ENCODE data around the gene TRIP12. TPM values are rescaled to one million over a fixed set of nuclear protein-coding genes. Genes with fewer than 3 reads are reported as not detected.
"Not testable (repeated sequence)": the region's sequence is repeated elsewhere in the genome, so short reads cannot be mapped to it uniquely, and the experiment has no call there.

TRIP12 gene
- total RNA-seq, 1 donor from 2014 or later = 191 TPM

DNA sequence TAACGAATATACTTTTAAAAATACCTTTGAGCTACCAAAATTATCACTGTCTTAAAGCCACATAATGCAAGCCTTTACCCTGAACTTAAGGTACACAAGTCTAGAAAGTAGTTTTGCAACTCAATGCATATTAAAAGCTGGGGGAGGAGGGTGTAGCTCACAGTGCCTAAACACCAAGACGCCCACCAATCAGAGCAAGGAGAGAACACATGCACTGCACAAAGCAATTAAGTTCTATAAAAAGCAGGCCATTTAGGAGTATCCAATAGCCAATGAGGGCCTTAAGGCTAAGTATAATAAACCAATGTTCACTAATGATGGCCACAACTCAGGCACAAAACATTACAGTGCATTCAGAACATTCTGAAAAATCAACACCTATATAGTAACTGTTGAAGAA, 16.2 kb downstream of the TRIP12 start:
- TF ChIP-seq, protein P1, sequence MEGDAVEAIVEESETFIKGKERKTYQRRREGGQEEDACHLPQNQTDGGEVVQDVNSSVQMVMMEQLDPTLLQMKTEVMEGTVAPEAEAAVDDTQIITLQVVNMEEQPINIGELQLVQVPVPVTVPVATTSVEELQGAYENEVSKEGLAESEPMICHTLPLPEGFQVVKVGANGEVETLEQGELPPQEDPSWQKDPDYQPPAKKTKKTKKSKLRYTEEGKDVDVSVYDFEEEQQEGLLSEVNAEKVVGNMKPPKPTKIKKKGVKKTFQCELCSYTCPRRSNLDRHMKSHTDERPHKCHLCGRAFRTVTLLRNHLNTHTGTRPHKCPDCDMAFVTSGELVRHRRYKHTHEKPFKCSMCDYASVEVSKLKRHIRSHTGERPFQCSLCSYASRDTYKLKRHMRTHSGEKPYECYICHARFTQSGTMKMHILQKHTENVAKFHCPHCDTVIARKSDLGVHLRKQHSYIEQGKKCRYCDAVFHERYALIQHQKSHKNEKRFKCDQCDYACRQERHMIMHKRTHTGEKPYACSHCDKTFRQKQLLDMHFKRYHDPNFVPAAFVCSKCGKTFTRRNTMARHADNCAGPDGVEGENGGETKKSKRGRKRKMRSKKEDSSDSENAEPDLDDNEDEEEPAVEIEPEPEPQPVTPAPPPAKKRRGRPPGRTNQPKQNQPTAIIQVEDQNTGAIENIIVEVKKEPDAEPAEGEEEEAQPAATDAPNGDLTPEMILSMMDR (conservative IDR thresholded peaks at IDR 0.05) = no peak
- H3K9me3 Mint-ChIP-seq = no peaks in the 10 kb centered on the region
- H3K36me3 Mint-ChIP-seq = peaks cover 25% of the 10 kb centered on the region
- H3K27me3 Mint-ChIP-seq = no peaks in the 10 kb centered on the region
- no peak overlapping the region for H3K27ac Mint-ChIP-seq
- H3K4me3 Mint-ChIP-seq = no peak overlapping the region
- H3K4me1 Mint-ChIP-seq (ENCODE audit: unreplicated experiment) = peaks cover 15% of the 10 kb centered on the region
- DNase-seq (ENCODE audit: extremely low spot score, unreplicated experiment) = no peak

DNA sequence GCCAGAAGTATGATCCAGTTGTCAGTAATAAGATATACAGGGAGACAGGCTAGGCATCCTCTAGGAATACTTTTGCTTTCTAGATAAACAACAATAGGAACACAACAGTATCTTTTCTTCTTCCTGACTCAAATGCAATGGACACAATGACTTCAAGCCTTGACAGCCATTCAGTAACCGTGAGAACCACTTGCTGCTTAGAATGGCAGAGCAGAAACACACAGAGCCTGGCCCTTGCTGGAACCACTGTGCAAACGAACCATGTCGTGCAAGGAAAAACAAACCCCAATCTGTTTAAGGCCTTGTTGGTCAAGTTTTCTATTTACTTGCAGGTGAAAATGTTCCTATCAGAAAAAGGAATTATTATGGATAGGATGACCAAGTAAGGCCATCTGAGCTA, 18.8 kb downstream of the TRIP12 start:
- peaks cover 20% of the 10 kb centered on the region for H3K4me1 Mint-ChIP-seq (ENCODE audit: unreplicated experiment)
- no peak overlapping the region for H3K27ac Mint-ChIP-seq
- no peaks in the 10 kb centered on the region for H3K9me3 Mint-ChIP-seq
- TF ChIP-seq, protein P1 (conservative IDR thresholded peaks at IDR 0.05) = no peak
- no peaks in the 10 kb centered on the region for H3K27me3 Mint-ChIP-seq
- no peak overlapping the region for H3K4me3 Mint-ChIP-seq
- no peak for DNase-seq (ENCODE audit: extremely low spot score, unreplicated experiment)
- H3K36me3 Mint-ChIP-seq = peaks cover 32% of the 10 kb centered on the region

DNA sequence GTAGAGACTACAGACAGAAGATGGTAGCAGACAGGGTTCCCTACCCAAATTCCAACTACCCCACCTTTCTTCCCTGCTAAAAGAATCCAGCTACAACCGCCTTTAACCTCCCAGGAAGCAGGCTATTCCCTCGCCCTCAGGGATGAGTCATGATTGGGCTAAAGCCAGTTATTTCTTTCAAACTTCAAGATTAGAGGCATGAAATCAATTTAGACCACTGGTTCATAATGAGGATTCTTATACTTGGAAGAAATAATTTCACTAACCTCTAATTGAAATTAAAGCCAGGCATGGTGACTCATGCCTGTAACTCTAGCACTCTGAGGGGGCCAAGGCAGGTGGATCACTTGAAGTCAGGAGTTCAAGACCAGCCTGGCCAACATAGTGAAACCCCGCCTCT, 20.0 kb downstream of the TRIP12 start:
- H3K4me3 Mint-ChIP-seq = no peak overlapping the region
- peaks cover 25% of the 10 kb centered on the region for H3K4me1 Mint-ChIP-seq (ENCODE audit: unreplicated experiment)
- no peak for DNase-seq (ENCODE audit: extremely low spot score, unreplicated experiment)
- H3K27me3 Mint-ChIP-seq = no peaks in the 10 kb centered on the region
- no peaks in the 10 kb centered on the region for H3K9me3 Mint-ChIP-seq
- TF ChIP-seq, protein P1 (conservative IDR thresholded peaks at IDR 0.05) = no peak
- H3K36me3 Mint-ChIP-seq = peaks cover 29% of the 10 kb centered on the region
- no peak overlapping the region for H3K27ac Mint-ChIP-seq

DNA sequence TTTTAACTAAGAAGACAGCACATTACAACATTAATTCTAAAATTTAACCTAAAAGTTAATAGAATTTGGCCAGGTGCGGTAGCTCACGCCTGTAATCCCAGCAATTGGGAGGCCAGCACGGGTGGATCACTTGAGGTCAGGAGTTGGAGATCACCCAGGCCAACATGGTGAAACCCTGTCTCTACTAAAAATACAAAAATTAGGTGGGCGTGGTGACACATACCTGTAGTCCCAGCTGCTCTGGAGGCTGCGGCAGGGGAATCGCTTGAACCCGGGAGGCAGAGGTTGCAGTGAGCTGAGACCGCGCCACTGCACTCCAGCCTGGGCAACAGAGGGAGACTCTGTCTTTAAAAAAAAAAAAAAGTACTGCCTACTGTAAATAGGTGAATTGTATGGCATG, 21.3 kb downstream of the TRIP12 start:
- H3K27me3 Mint-ChIP-seq; DNase-seq (ENCODE audit: extremely low spot score, unreplicated experiment); H3K9me3 Mint-ChIP-seq; H3K4me3 Mint-ChIP-seq; H3K27ac Mint-ChIP-seq: not testable (repeated sequence)
- Mint-ChIP-seq H3K4me1 (ENCODE audit: unreplicated experiment) (peaks cover 23% of the 10 kb centered on the region), H3K36me3 (peaks cover 27% of the 10 kb centered on the region)

DNA sequence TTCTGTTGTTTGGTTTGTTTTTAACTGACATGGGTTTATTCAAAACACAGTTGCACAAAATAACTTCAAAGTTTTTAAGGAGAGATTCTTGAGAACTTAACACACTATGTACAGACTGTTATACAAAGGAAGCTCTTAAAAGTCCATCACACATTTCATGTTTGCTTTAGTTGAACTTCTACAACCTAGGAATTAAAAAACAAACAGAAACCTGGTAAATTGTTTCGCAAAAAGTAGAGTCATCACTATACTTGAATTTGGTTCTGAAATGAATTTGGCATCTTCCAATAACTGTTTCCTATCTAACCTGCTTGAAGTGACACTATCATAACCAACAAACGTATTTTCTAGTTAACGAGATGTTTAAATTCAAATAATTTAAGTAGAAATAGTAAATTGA, 21.8 kb downstream of the TRIP12 start:
- Mint-ChIP-seq H3K27me3 (no peaks in the 10 kb centered on the region), H3K4me1 (ENCODE audit: unreplicated experiment) (peaks cover 20% of the 10 kb centered on the region), H3K9me3 (no peaks in the 10 kb centered on the region), H3K27ac (no peak overlapping the region), H3K4me3 (no peak overlapping the region), H3K36me3 (peaks cover 24% of the 10 kb centered on the region)
- TF ChIP-seq, protein P1 (conservative IDR thresholded peaks at IDR 0.05) = no peak
- no peak for DNase-seq (ENCODE audit: extremely low spot score, unreplicated experiment)

DNA sequence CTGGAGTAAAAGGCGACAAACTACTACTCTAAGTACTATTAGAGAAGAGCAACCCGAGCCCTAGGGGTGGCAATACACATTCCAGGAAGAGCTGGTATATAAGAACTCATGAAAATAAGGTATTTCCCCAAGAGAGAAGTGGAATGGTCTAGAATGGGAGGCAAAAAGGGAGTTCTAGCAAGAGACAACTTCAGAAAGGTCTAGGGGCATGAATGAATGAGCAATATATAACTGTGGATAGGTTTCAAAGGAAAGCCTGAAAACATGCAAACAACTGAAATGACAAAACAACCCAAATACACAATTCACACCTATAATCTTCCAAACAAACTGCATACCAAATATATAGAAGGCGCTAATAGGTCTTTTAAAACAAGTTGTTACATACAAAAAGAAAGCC, 22.2 kb downstream of the TRIP12 start:
- Mint-ChIP-seq H3K4me1 (ENCODE audit: unreplicated experiment) (peaks cover 20% of the 10 kb centered on the region), H3K9me3 (no peaks in the 10 kb centered on the region), H3K27ac (no peak overlapping the region), H3K4me3 (no peak overlapping the region), H3K36me3 (peaks cover 24% of the 10 kb centered on the region), H3K27me3 (no peaks in the 10 kb centered on the region)
- DNase-seq (ENCODE audit: extremely low spot score, unreplicated experiment) = no peak
- TF ChIP-seq, protein P1 (conservative IDR thresholded peaks at IDR 0.05) = no peak
